Psoas muscle (tissue), 8 donors: ENCODE measurements around the gene C9orf43. TPM values are rescaled to one million over a fixed set of nuclear protein-coding genes. Genes with fewer than 3 reads are reported as not detected.
A peak's percentile ranks its signal among the peaks of the same experiment; 100 is the strongest.

Experiments used
- ATAC-seq, 4 donors: fragments of 200-7000 bp; cut with Tn5 transposase; one replicate each; pipeline ENCODE4 v1.9.1; 2020; ENCODE audit warnings: moderate library complexity in 3 of 4, mild to moderate bottlenecking in 2 of 4
- DNase-seq, 2 donors: peaks; one replicate each; pipeline ENCODE4 v3.0.0-alpha.2; 2020
- H3K27ac ChIP-seq: fragments of 200-600 bp; one replicate; pipeline ENCODE4 v1.8.0; 2022
- H3K27me3 ChIP-seq, 3 donors: fragments of 200-600 bp in 1 of 3; one replicate each; pipeline versions ENCODE4 v1.6.1 to v1.8.0; 2013 to 2022; ENCODE audit warnings: low read length in 2 of 3, mild to moderate bottlenecking in 2 of 3, moderate library complexity in 1 of 3; ENCODE audit not compliant: insufficient read depth in 3 of 3
- H3K36me3 ChIP-seq, 2 donors: fragments of 200-600 bp in 1 of 2; one replicate each; pipeline versions ENCODE4 v1.6.1 to v1.8.0; 2013 to 2022; ENCODE audit warnings: low read depth in 1 of 2, mild to moderate bottlenecking in 1 of 2, moderate library complexity in 1 of 2; ENCODE audit not compliant: insufficient read depth in 1 of 2
- H3K4me1 ChIP-seq: fragments of 200-600 bp; one replicate; pipeline ENCODE4 v1.8.0; 2022
- H3K4me3 ChIP-seq: fragments of 200-600 bp; one replicate; pipeline ENCODE4 v1.8.0; 2022; ENCODE audit warnings: mild to moderate bottlenecking
- H3K9me3 ChIP-seq: fragments of 200-600 bp; one replicate; pipeline ENCODE4 v1.8.0; 2022
- CTCF ChIP-seq: fragments of 200-600 bp; IDR thresholded peaks from one replicate; pipeline ENCODE4 v1.8.0; 2022; ENCODE audit warnings: antibody characterized with exemption
- WGBS, 3 donors: extraction: QIAGEN DNeasy Blood & Tissue Kit; methylation state at CpG; one replicate each; pipeline versions ENCODE4 v1.1.6 to v1.1.7; 2013; 5-methylcytosine and 5-hydroxymethylcytosine counted together
- intact Hi-C, 2 donors: fragments of 100-400 bp; cut with DNase I; formaldehyde crosslinking; loops; one replicate each; pipeline versions ENCODE4 v1.11.0 to v1.14.2; 2022
- polyA plus RNA-seq, 3 donors: library from polyadenylated mRNA; stranded (reverse); fragments of 200-250 nt; gene quantifications; one replicate each; pipeline ENCODE4 v1.2.3, GENCODE V29; 2013
- total RNA-seq, 4 donors: library from RNA; stranded (reverse); fragmentation: NEBNext Ultra II Directional in 2 of 4; extraction: Animal tissue kit (Norgen Biotek cat#: 25700) in 2 of 4; gene quantifications; one replicate each; pipeline versions ENCODE4 v1.2.1 to v1.2.4, GENCODE V29; 2021 to 2023
- donor health status: healthy with polysubstance abuse.
- donor health status: DM: no; HTN: no; CAD: no; lungs with moderate emphysema.
- donor health status: Bipolar disorder and iron deficiency.
- donor health status: healthy.
- donor health status: DM: yes; HTN: yes; CAD: no.
- donor health status: DM: no; HTN: no; CAD: no.
- donor health status: DM: no; HTN: no; CAD: no.
- donor health status: DM: yes; HTN: yes; CAD: no.

The C9orf43 gene
- total and polyA plus RNA-seq, 7 donors = 0.07 to 0.79 (median 0.73) TPM; not detected in 4

DNA sequence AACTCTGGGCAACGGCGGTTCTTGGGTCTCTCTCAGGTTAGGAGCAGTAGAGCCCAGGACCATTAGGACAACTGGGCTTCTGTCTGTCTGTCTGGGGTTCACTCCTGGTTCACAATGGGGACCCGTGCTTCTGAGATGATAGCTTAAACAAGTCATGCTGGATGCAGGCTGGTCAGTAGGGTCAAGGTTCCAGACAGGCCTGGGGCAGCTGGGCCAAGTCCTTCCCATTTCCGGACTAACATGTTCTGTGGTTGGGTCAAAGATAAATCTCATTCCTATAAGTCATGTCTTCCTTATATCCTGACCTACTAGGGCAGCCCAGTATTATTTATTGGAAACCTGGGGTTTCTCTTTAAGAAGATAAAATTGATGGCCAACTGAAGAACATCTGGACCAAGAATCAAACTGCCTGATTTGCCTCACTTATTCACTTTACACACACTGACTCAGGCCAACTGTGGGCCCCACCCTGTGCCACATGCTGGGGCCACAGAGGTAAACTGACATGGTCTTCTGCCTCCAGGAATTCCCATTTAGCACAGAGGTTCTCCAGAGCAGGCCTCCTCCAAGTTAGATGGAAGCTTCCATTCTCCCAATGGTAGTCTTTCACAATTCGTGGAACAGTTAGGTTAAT lies 42.1 kb upstream of the C9orf43 start:
- ATAC-seq = no peak

DNA sequence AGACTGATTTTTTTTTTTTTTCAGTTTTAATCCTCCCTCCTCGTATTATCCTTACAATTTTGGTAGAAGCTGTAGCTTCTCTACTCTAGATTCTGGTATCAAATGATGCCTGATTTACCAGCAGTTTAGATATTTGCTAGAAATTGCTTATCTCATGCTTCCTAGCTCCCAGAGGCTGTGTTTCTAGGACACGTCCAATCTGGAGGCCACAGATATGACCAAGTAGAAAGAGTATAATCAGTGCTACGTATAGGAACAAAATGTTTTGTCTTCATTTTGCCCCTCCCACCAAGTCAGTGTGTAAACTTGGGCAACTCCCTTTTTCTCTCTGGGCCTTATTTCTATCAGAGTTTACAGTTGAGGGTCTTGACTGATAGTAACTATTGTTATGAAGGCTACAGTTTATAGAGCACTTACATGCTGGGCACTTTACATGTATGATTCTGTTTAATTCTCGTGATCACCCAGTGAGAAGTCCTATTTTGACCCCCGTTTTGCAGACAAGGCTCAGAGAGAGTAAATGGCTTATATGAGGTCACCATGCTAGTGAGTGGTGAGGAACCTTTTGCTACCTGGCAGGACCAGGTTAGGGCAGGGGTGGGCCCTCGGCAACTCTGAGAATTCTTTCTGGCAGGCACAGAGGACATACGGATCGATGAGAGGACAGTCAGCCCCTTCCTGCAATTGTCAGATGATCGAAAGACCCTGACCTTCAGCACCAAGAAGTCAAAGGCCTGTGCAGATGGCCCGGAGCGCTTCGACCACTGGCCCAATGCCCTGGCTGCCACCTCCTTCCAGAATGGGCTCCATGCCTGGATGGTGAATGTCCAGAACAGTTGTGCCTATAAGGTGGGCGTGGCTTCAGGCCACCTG lies 41.3 kb upstream of the C9orf43 start:
- no peak for TF ChIP-seq CTCF
- no peak for DNase-seq
- H3K27me3 ChIP-seq = no peaks in the 10 kb centered on the region
- H3K9me3 ChIP-seq = no peaks in the 10 kb centered on the region
- no peak overlapping the region for H3K4me3 ChIP-seq
- no peak overlapping the region for H3K27ac ChIP-seq
- 48 to 59% (median 50%) methylated on average over 13 of the region's 13 CpGs for WGBS, 3 donors
- H3K36me3 ChIP-seq = peaks cover 7 to 17% of the 10 kb centered on the region in 2 donors
- intact Hi-C loops = no loop called here
- H3K4me1 ChIP-seq = no peaks in the 10 kb centered on the region
- ATAC-seq = peak in 3 of 4 donors; percentile 34 to 71 (median 55)

More for the DNA sequence above, 42.1 kb upstream of the C9orf43 start:
- Histone ChIP-seq H3K4me1 (no peaks in the 10 kb centered on the region), H3K9me3 (no peaks in the 10 kb centered on the region), H3K27me3 (no peaks in the 10 kb centered on the region), H3K27ac (no peak overlapping the region), H3K4me3 (no peak overlapping the region), H3K36me3 (peaks cover under 1 to 9% of the 10 kb centered on the region in 2 donors)
- WGBS, 3 donors = 91 to 94% (median 92%) methylated on average over 5 of the region's 5 CpGs
- intact Hi-C loops = no loop called here
- no peak for TF ChIP-seq CTCF
- DNase-seq = no peak

- 54 to 59% (median 57%) methylated on average over 11 of the region's 11 CpGs for WGBS, 3 donors
- no peak for TF ChIP-seq CTCF
- ATAC-seq = no peak
- no peak overlapping the region for H3K27ac ChIP-seq
- H3K4me1 ChIP-seq = no peaks in the 10 kb centered on the region
- H3K36me3 ChIP-seq = peaks cover 7 to 23% of the 10 kb centered on the region in 2 donors
- intact Hi-C loops = no loop called here
- no peaks in the 10 kb centered on the region for H3K27me3 ChIP-seq
- H3K4me3 ChIP-seq = no peak overlapping the region
- H3K9me3 ChIP-seq = no peaks in the 10 kb centered on the region
- no peak for DNase-seq
Observed at GRCh38 chr9:113369855-113370140, 40.7 kb upstream of the C9orf43 start.

- intact Hi-C loops = no loop called here
- Histone ChIP-seq H3K4me3 (no peak overlapping the region), H3K36me3 (peaks cover 7 to 29% of the 10 kb centered on the region in 2 donors), H3K9me3 (no peaks in the 10 kb centered on the region), H3K27me3 (no peaks in the 10 kb centered on the region), H3K27ac (no peak overlapping the region), H3K4me1 (peaks cover 3% of the 10 kb centered on the region)
- ATAC-seq (no peak), DNase-seq (no peak)
- no peak for TF ChIP-seq CTCF
- WGBS, 3 donors = 77 to 83% (median 80%) methylated on average over 8 of the region's 8 CpGs
Observed at GRCh38 chr9:113370806-113371325, 39.7 kb upstream of the C9orf43 start.
